HEK293 (cell line): ENCODE results near the gene SPTBN5.

Source experiments
- CTCF ChIA-PET: fragments of 350-600 bp; formaldehyde crosslinking; extraction: SDS; loops from one replicate; lab custom pipeline; 2021; ENCODE audit warnings: antibody characterized with exemption; lab: Yijun Ruan, JAX
- POLR2A ChIA-PET: fragments of 300-600 bp; formaldehyde crosslinking; extraction: SDS; loops from one replicate; lab custom pipeline; 2020; ENCODE audit warnings: antibody characterized with exemption, inconsistent platforms; lab: Yijun Ruan, JAX
- H3K27ac ChIP-seq: fragments of 200-500 bp; sonication (Bioruptor generic); 2 replicates; pipeline ENCODE4 v1.5.1; 2014; ENCODE audit warnings: low read depth, low read length, control low read depth, inconsistent platforms; ENCODE audit errors: extremely low read depth
- H3K36me3 ChIP-seq, 2 experiments: fragments of 200-500 bp in 1 of 2; sonication (Bioruptor generic) in 1 of 2; 1 replicate in 1 of 2; 2 replicates in 1 of 2; pipeline ENCODE4 v1.5.1; 2014 to 2017; ENCODE audit warnings: inconsistent platforms in 2 of 2, low read length in 2 of 2; ENCODE audit not compliant: control insufficient read depth in 2 of 2, insufficient read depth in 1 of 2
- H3K4me1 ChIP-seq: fragments of 200-500 bp; sonication (Bioruptor generic); 2 replicates; pipeline ENCODE4 v1.5.1; 2014; ENCODE audit warnings: mild to moderate bottlenecking, low read length, inconsistent platforms; ENCODE audit not compliant: control insufficient read depth, insufficient read depth
- H3K4me3 ChIP-seq: 2 replicates; pipeline ENCODE4 v1.5.1; 2011; ENCODE audit warnings: low read depth, mild to moderate bottlenecking, control low read depth, low read length, moderate library complexity
- H3K9me3 ChIP-seq: fragments of 200-500 bp; sonication (Bioruptor generic); 2 replicates; pipeline ENCODE4 v1.5.1; 2014; ENCODE audit warnings: low read depth, low read length, inconsistent platforms; ENCODE audit not compliant: control insufficient read depth, insufficient read depth
- GFI1B ChIP-seq: fragments of 450-650 bp; formaldehyde crosslinking; IDR thresholded peaks from 2 replicates; pipeline ENCODE4 v1.5.1; 2016; ENCODE audit warnings: missing biosample characterization, missing genetic modification characterization
- MZF1 ChIP-seq: fragments of 450-650 bp; formaldehyde crosslinking; IDR thresholded peaks from 2 replicates; pipeline ENCODE4 v1.5.1; 2017; ENCODE audit warnings: missing biosample characterization, missing genetic modification characterization, borderline replicate concordance
- PRDM1 ChIP-seq: fragments of 450-650 bp; formaldehyde crosslinking; IDR thresholded peaks from 2 replicates; pipeline ENCODE4; 2016; ENCODE audit warnings: missing biosample characterization, missing genetic modification characterization
- SCRT2 ChIP-seq: fragments of 450-650 bp; formaldehyde crosslinking; IDR thresholded peaks from 2 replicates; pipeline ENCODE4 v1.5.1; 2016; ENCODE audit warnings: missing biosample characterization, missing genetic modification characterization
- YY2 ChIP-seq: fragments of 450-650 bp; formaldehyde crosslinking; IDR thresholded peaks from 2 replicates; pipeline ENCODE4 v1.5.1; 2016; ENCODE audit warnings: missing biosample characterization, missing genetic modification characterization
- ZBTB6 ChIP-seq: fragments of 450-650 bp; formaldehyde crosslinking; IDR thresholded peaks from 2 replicates; pipeline ENCODE4 v1.5.1; 2017; ENCODE audit warnings: missing biosample characterization, missing genetic modification characterization
- ZFP69B ChIP-seq: fragments of 450-650 bp; formaldehyde crosslinking; IDR thresholded peaks from 2 replicates; pipeline ENCODE4 v1.5.1; 2016; ENCODE audit warnings: missing biosample characterization, missing genetic modification characterization
- ZIC2 ChIP-seq: fragments of 450-650 bp; formaldehyde crosslinking; IDR thresholded peaks from 2 replicates; pipeline ENCODE4 v1.5.1; 2016; ENCODE audit warnings: missing biosample characterization, missing genetic modification characterization
- ZNF18 ChIP-seq: fragments of 450-650 bp; formaldehyde crosslinking; IDR thresholded peaks from 2 replicates; pipeline ENCODE4 v1.5.1; 2016; ENCODE audit warnings: missing biosample characterization, missing genetic modification characterization
- ZNF223 ChIP-seq: fragments of 450-650 bp; formaldehyde crosslinking; IDR thresholded peaks from 2 replicates; pipeline ENCODE4 v1.5.1; 2016; ENCODE audit warnings: missing biosample characterization, missing genetic modification characterization
- ZNF335 ChIP-seq: fragments of 450-650 bp; formaldehyde crosslinking; conservative IDR thresholded peaks from 2 replicates; pipeline ENCODE4 v1.5.1; 2016; ENCODE audit warnings: missing biosample characterization, missing genetic modification characterization
- ZNF488 ChIP-seq: fragments of 450-650 bp; formaldehyde crosslinking; IDR thresholded peaks from 2 replicates; pipeline ENCODE4 v1.5.1; 2016; ENCODE audit warnings: missing biosample characterization, missing genetic modification characterization
- ZNF510 ChIP-seq: fragments of 450-650 bp; formaldehyde crosslinking; IDR thresholded peaks from 2 replicates; pipeline ENCODE4 v1.5.1; 2018; ENCODE audit warnings: mild to moderate bottlenecking, missing genetic modification characterization, missing biosample characterization; ENCODE audit not compliant: insufficient replicate concordance
- ZNF549 ChIP-seq: fragments of 450-650 bp; IDR thresholded peaks from 2 replicates; pipeline ENCODE4 v1.5.1; 2018; ENCODE audit warnings: missing biosample characterization, missing genetic modification characterization, mild to moderate bottlenecking, inconsistent platforms, moderate library complexity
- ZNF624 ChIP-seq: fragments of 450-650 bp; formaldehyde crosslinking; IDR thresholded peaks from 2 replicates; pipeline ENCODE4 v1.5.1; 2017; ENCODE audit warnings: missing biosample characterization, missing genetic modification characterization
- ZNF639 ChIP-seq: fragments of 450-650 bp; formaldehyde crosslinking; IDR thresholded peaks from 2 replicates; pipeline ENCODE4 v1.5.1; 2016; ENCODE audit warnings: missing biosample characterization, missing genetic modification characterization
- ZNF664 ChIP-seq: fragments of 450-650 bp; formaldehyde crosslinking; IDR thresholded peaks from 2 replicates; pipeline ENCODE4 v1.5.1; 2016; ENCODE audit warnings: missing biosample characterization, missing genetic modification characterization
- ZNF670 ChIP-seq: fragments of 450-650 bp; formaldehyde crosslinking; IDR thresholded peaks from 2 replicates; pipeline ENCODE4 v1.5.1; 2016; ENCODE audit warnings: missing biosample characterization, missing genetic modification characterization, low read depth
- ZNF747 ChIP-seq: fragments of 450-650 bp; formaldehyde crosslinking; IDR thresholded peaks from 2 replicates; pipeline ENCODE4 v1.5.1; 2016; ENCODE audit warnings: missing biosample characterization, missing genetic modification characterization
- ZNF792 ChIP-seq: fragments of 450-650 bp; formaldehyde crosslinking; IDR thresholded peaks from 2 replicates; pipeline ENCODE4 v1.5.1; 2016; ENCODE audit warnings: missing biosample characterization, missing genetic modification characterization

The SPTBN5 gene

GRCh38 chr15:41921167-41921566 is 27.3 kb upstream of the SPTBN5 start:
- peaks cover 0 to 15% of the 10 kb centered on the region in 2 experiments; a peak in 1 of 3 replicates for H3K36me3 ChIP-seq
- TF ChIP-seq ZNF510 (tag by site-specific recombination) (no peak), ZIC2 (peak; percentile 16; the same call in 1 of the 2 replicates)
- ChIA-PET CTCF (no interaction called here), POLR2A (no interaction called here)
- no peak overlapping the region for H3K27ac ChIP-seq
- no peak overlapping the region for H3K4me3 ChIP-seq
- no peaks in the 10 kb centered on the region for H3K9me3 ChIP-seq
- no peaks in the 10 kb centered on the region for H3K4me1 ChIP-seq

GRCh38 chr15:41919954-41920538 is 26.2 kb upstream of the SPTBN5 start:
- no peaks in the 10 kb centered on the region for H3K4me1 ChIP-seq
- ChIA-PET CTCF (no interaction called here), POLR2A (no interaction called here)
- H3K4me3 ChIP-seq = no peak overlapping the region
- H3K9me3 ChIP-seq = no peaks in the 10 kb centered on the region
- H3K27ac ChIP-seq = no peak overlapping the region
- H3K36me3 ChIP-seq = peaks cover 0 to 15% of the 10 kb centered on the region in 2 experiments; a peak in 1 of 3 replicates
- TF ChIP-seq ZIC2 (no peak), YY2 (no peak), ZNF488 (tag by site-specific recombination) (no peak), ZNF664 (tag by site-specific recombination) (no peak), ZNF747 (tag by site-specific recombination) (no peak), GFI1B (tag by site-specific recombination) (no peak), ZNF670 (tag by site-specific recombination) (no peak), ZNF792 (tag by site-specific recombination) (no peak), SCRT2 (tag by site-specific recombination) (no peak), PRDM1 (tag by site-specific recombination) (no peak), ZNF624 (tag by site-specific recombination) (no peak), ZNF549 (tag by site-specific recombination) (no peak), ZFP69B (tag by site-specific recombination) (no peak), ZNF639 (tag by site-specific recombination) (no peak), MZF1 (tag by site-specific recombination) (no peak), ZNF335 (no peak), ZNF223 (no peak)

GRCh38 chr15:41919201-41919820 is 25.5 kb upstream of the SPTBN5 start:
- H3K27ac ChIP-seq = no peak overlapping the region
- POLR2A ChIA-PET = interaction anchor here (1.0 kb wide), 1 partner anchor 17 kb away, joined by 3 read pairs; no protein-coding TSS in a partner anchor

More at GRCh38 chr15:41919201-41919820, 25.5 kb upstream of the SPTBN5 start:
- Histone ChIP-seq H3K4me1 (no peaks in the 10 kb centered on the region), H3K36me3 (peaks cover 0 to 15% of the 10 kb centered on the region in 2 experiments; a peak in 1 of 3 replicates), H3K4me3 (no peak overlapping the region), H3K9me3 (no peaks in the 10 kb centered on the region)
- peak; percentile 46; the same call in 1 of the 2 replicates for TF ChIP-seq ZBTB6
- no peak for TF ChIP-seq ZNF18 (tag by site-specific recombination)
- CTCF ChIA-PET = interaction anchor here (0.7 kb wide), 1 partner anchor 92 kb away, joined by 3 read pairs; no protein-coding TSS in a partner anchor
